ENCODE data around the gene PDE4D. TPM values are rescaled to one million over a fixed set of nuclear protein-coding genes. Genes with fewer than 3 reads are reported as not detected.

The PDE4D gene
- total and polyA plus RNA-seq, 2 donors (not counting 3 experiments of a cell fraction or from before 2014, with no cell fraction given), result 34.5 to 51.2 TPM

DNA sequence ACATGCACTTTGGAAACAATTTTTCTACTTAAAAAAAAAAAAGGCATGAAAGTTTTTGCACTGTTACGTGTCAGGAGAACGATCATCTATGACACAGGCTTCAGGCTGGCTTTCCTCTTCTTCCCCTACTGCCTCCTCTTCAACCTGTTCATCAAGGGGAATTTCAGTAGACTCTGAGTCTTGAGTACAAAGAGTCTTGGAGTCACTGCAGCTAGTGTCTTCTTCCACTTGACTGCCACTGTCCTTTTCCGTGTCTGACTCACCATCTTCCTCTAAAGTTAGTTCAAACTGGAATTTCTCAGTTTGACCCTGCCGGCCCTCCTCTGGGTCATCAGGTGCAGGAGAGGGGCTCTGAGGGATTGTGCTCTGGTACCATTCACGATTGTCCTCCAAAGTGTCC is 918.9 kb downstream of the PDE4D start:
- H3K9me3 ChIP-seq (replicated peaks; ENCODE audit: control insufficient read depth, insufficient read depth, low read length), result no peaks in the 10 kb centered on the region
- peaks cover 5 to 7% of the 10 kb centered on the region in 2 experiments for H3K36me3 ChIP-seq (ENCODE audit: control insufficient read depth in 2 of 2, extremely low read depth in 1 of 2, insufficient read depth in 2 of 2, low read length in 2 of 2)
- TF ChIP-seq, protein P1, sequence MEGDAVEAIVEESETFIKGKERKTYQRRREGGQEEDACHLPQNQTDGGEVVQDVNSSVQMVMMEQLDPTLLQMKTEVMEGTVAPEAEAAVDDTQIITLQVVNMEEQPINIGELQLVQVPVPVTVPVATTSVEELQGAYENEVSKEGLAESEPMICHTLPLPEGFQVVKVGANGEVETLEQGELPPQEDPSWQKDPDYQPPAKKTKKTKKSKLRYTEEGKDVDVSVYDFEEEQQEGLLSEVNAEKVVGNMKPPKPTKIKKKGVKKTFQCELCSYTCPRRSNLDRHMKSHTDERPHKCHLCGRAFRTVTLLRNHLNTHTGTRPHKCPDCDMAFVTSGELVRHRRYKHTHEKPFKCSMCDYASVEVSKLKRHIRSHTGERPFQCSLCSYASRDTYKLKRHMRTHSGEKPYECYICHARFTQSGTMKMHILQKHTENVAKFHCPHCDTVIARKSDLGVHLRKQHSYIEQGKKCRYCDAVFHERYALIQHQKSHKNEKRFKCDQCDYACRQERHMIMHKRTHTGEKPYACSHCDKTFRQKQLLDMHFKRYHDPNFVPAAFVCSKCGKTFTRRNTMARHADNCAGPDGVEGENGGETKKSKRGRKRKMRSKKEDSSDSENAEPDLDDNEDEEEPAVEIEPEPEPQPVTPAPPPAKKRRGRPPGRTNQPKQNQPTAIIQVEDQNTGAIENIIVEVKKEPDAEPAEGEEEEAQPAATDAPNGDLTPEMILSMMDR (IDR thresholded peaks at IDR 0.05; ENCODE audit: extremely low read depth in 1 of 2, insufficient read depth in 1 of 2, low read depth in 1 of 2, low read length in 2 of 2), result no peak
- TF ChIP-seq, protein P2, sequence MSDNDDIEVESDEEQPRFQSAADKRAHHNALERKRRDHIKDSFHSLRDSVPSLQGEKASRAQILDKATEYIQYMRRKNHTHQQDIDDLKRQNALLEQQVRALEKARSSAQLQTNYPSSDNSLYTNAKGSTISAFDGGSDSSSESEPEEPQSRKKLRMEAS (IDR thresholded peaks at IDR 0.05; ENCODE audit: insufficient read depth, insufficient read length), result no peak
- TF ChIP-seq POLR2AphosphoS5 (IDR thresholded peaks at IDR 0.05; ENCODE audit: insufficient read depth, low read depth, low read length) (no peak), MYC (IDR thresholded peaks at IDR 0.05; ENCODE audit: low read depth, low read length) (no peak)
- no peaks in the 10 kb centered on the region for H3K9me1 ChIP-seq (replicated peaks; ENCODE audit: control insufficient read depth, extremely low read depth, insufficient read depth, low read length)
- ChIA-PET POLR2A (no interaction called here), CTCF (interaction anchor here (1.0 to 1.7 kb wide), 2 partner anchors 21 to 88 kb away, joined by 3 to 4 read pairs; no protein-coding TSS in a partner anchor)
- no peak for DNase-seq (ENCODE audit: low read depth, low spot score)
- intact Hi-C loops (cut with micrococcal nuclease) (no loop called here), dilution Hi-C loops (cut with MboI; ENCODE audit: extremely low pct_ligation_motif_present, low sequenced_read_pairs) (no loop called here)
- no peaks in the 10 kb centered on the region for H3K27me3 ChIP-seq (ENCODE audit: control insufficient read depth in 2 of 2, insufficient read depth in 2 of 2, low read length in 2 of 2)
- no peak overlapping the region for H3K4me3 ChIP-seq (replicated peaks in 1 of 3; ENCODE audit: insufficient read depth in 1 of 3, low read depth in 1 of 3, low read length in 3 of 3)
- no peak for FAIRE-seq
- H3K9ac ChIP-seq (replicated peaks; ENCODE audit: extremely low read depth, insufficient read depth, low read length), result no peak overlapping the region
- no peaks in the 10 kb centered on the region for H3K4me1 ChIP-seq (ENCODE audit: control insufficient read depth, extremely low read depth, insufficient read depth, low read length)
- H4K20me1 ChIP-seq (replicated peaks; ENCODE audit: control insufficient read depth, extremely low read depth, insufficient read depth, low read length), result no peaks in the 10 kb centered on the region
- no peak overlapping the region for H2AFZ ChIP-seq (ENCODE audit: low read depth, low read length)
- no peak overlapping the region for H3K4me2 ChIP-seq (ENCODE audit: insufficient read depth, low read length)
- no peak overlapping the region for H3K27ac ChIP-seq (ENCODE audit: insufficient read depth, low read depth, low read length)
- no TSS peak for BruUV-seq (replicated peaks)
- no peaks in the 10 kb centered on the region for H3K79me2 ChIP-seq (ENCODE audit: control insufficient read depth, insufficient read depth, low read length)

DNA sequence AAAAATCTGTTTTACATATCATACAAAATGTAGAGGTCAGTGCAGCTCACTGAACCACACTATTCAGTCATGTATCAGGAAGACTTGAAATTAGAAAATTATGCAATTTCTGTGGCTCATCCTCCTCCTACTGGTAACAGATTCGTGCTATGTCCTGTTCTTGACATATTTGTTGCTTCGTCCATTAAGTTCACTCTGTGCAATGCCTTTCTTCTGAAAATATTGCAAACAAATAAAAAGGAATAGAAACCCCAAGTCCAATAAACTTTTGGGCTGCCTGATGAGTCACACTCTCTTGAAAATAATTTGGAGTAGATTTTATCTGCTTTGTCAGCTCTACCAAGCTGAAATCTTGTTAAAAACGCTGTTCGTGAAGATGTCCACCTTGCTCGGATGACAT is 919.4 kb downstream of the PDE4D start:
- no peak for TF ChIP-seq POLR2A (IDR thresholded peaks at IDR 0.05; ENCODE audit: low read depth, low read length)
- TF ChIP-seq FOS (IDR thresholded peaks at IDR 0.05; ENCODE audit: borderline replicate concordance, insufficient read depth, low read length), result no peak
- no peak for TF ChIP-seq JUN (IDR thresholded peaks at IDR 0.05; ENCODE audit: borderline replicate concordance, insufficient read depth, insufficient read length, low read depth)
- TF ChIP-seq EZH2 (IDR thresholded peaks at IDR 0.05; ENCODE audit: borderline replicate concordance, low read depth, low read length, severe bottlenecking), result no peak
- TF ChIP-seq POLR2AphosphoS5 (IDR thresholded peaks at IDR 0.05; ENCODE audit: insufficient read depth, low read depth, low read length), result no peak
- no peak for TF ChIP-seq MYC (IDR thresholded peaks at IDR 0.05; ENCODE audit: low read depth, low read length)
- TF ChIP-seq GATA2 (IDR thresholded peaks at IDR 0.05; ENCODE audit: insufficient read depth, insufficient read length, low read depth, low read length), result no peak
- TF ChIP-seq, protein P1 (IDR thresholded peaks at IDR 0.05; ENCODE audit: extremely low read depth in 1 of 2, insufficient read depth in 1 of 2, low read depth in 1 of 2, low read length in 2 of 2), result no peak
- TF ChIP-seq, protein P2 (IDR thresholded peaks at IDR 0.05; ENCODE audit: insufficient read depth, insufficient read length), result no peak
- dilution Hi-C loops (cut with MboI; ENCODE audit: extremely low pct_ligation_motif_present, low sequenced_read_pairs), result no loop called here
- Histone ChIP-seq H2AFZ (ENCODE audit: low read depth, low read length) (no peak overlapping the region), H3K4me3 (replicated peaks in 1 of 3; ENCODE audit: insufficient read depth in 1 of 3, low read depth in 1 of 3, low read length in 3 of 3) (no peak overlapping the region), H3K9me1 (replicated peaks; ENCODE audit: control insufficient read depth, extremely low read depth, insufficient read depth, low read length) (no peaks in the 10 kb centered on the region), H3K79me2 (ENCODE audit: control insufficient read depth, insufficient read depth, low read length) (no peaks in the 10 kb centered on the region), H3K4me2 (ENCODE audit: insufficient read depth, low read length) (no peak overlapping the region), H3K4me1 (ENCODE audit: control insufficient read depth, extremely low read depth, insufficient read depth, low read length) (no peaks in the 10 kb centered on the region), H3K9ac (replicated peaks; ENCODE audit: extremely low read depth, insufficient read depth, low read length) (no peak overlapping the region), H3K27me3 (ENCODE audit: control insufficient read depth in 2 of 2, insufficient read depth in 2 of 2, low read length in 2 of 2) (no peaks in the 10 kb centered on the region), H3K9me3 (replicated peaks; ENCODE audit: control insufficient read depth, insufficient read depth, low read length) (no peaks in the 10 kb centered on the region), H3K27ac (ENCODE audit: insufficient read depth, low read depth, low read length) (no peak overlapping the region), H4K20me1 (replicated peaks; ENCODE audit: control insufficient read depth, extremely low read depth, insufficient read depth, low read length) (no peaks in the 10 kb centered on the region), H3K36me3 (ENCODE audit: control insufficient read depth in 2 of 2, extremely low read depth in 1 of 2, insufficient read depth in 2 of 2, low read length in 2 of 2) (peaks cover 5 to 7% of the 10 kb centered on the region in 2 experiments)
- DNase-seq (ENCODE audit: low read depth, low spot score), result no peak
- BruUV-seq (replicated peaks), result no TSS peak
- CTCF ChIA-PET, result no interaction called here
- POLR2A ChIA-PET, result no interaction called here
- intact Hi-C loops (cut with micrococcal nuclease), result no loop called here
- FAIRE-seq, result no peak

Data from endothelial cell of umbilical vein (primary cell).